ENCODE data around the gene ASIC3. TPM values are rescaled to one million over a fixed set of nuclear protein-coding genes. Genes with fewer than 3 reads are reported as not detected.

ASIC3 gene
- 1 to 10 TPM; 1.3 to 2.9 (median 2.1) TPM for total RNA-seq

DNA sequence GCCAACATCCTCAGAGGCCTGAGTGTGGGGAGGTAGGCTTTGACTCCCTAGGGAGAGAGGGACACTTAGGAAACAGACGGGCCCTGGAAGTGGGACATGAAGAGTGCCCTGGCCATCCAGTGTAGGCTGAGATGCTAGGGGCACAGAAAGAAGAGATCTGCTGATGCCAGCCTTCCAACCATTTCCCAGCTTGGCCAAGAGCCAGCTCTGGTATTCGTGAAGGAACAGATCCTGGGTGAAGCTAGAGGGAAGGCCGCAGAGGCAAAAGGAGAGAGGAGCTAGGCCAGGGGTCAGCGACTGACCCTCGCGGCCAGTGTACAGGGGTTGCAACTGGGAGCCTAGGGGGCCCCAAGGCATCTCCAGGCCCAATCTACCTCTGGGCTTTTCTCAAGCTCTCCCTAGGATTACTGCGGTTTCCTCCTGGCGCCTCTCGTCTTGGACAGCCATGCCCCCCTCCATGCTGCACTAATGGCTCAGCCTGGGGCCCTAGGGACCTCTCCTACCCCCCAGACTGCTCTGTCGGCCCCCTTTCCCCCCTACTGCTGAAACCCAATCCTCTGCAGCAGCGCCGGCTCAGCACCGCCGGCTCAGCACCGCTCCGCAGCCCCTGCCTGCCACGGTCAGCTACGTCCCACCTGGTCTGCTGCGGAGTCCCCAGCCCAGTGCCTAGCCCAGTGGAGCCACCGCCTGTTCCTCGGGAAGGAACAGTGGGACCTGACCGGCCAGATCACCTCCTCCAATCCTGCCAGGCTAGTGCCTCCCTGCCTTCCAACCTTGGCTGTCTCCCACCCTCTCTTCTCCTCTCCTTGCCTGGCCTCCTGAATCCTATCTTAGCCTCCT, at the start of gene ASIC3:
TSS of gene ASIC3 (plus strand) at position 556 of the 840 bp plus-strand sequence. CDS start 355 bp downstream, outside the sequence.
- 80% methylated on average over 22 of the region's 22 CpGs for WGBS
- no peak within 1 kb of the TSS for H3K4me3 ChIP-seq
- no peaks in the 10 kb centered on the region for H3K9me3 ChIP-seq
- peaks cover 0 to 15% (median 0%) of the 10 kb centered on the region in 4 donors for H3K27me3 ChIP-seq
- no peak for DNase-seq (ENCODE audit: extremely low spot score)
- intact Hi-C loops (cut with DNase I), result no loop called here
- H3K36me3 ChIP-seq, result peaks cover 0 to 33% (median 28%) of the 10 kb centered on the region in 4 donors
- peaks cover 9 to 32% (median 22%) of the 10 kb centered on the region in 4 donors for H3K4me1 ChIP-seq
- no peak for TF ChIP-seq EP300 (IDR thresholded peaks at IDR 0.05)
- no peak within 1 kb of the TSS for H3K27ac ChIP-seq (replicated peaks in 1 of 4)

DNA sequence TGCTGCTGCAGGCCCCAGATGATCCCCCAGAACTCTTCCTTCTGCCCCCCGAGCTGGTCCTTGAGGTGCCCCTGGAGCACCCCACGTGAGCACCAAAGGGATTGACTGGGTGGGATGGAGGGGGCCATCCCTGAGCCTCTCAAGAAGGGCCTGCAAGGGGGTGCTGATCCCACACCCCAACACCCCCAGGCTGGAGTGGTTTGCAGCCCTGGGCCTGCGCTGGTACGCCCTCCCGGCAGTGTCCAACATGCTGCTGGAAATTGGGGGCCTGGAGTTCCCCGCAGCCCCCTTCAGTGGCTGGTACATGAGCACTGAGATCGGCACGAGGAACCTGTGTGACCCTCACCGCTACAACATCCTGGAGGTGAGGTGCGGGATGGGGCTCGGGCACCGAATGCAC, 49.3 kb upstream of the ASIC3 start:
- H3K4me3 ChIP-seq, result no peak overlapping the region
- H3K27ac ChIP-seq (replicated peaks in 1 of 4), result no peak overlapping the region
- intact Hi-C loops (cut with DNase I), result no loop called here
- TF ChIP-seq POLR2A (IDR thresholded peaks at IDR 0.05; ENCODE audit: low read depth) (no peak), POLR2AphosphoS5 (IDR thresholded peaks at IDR 0.05) (no peak), EP300 (IDR thresholded peaks at IDR 0.05) (no peak)
- TF ChIP-seq, protein P1, sequence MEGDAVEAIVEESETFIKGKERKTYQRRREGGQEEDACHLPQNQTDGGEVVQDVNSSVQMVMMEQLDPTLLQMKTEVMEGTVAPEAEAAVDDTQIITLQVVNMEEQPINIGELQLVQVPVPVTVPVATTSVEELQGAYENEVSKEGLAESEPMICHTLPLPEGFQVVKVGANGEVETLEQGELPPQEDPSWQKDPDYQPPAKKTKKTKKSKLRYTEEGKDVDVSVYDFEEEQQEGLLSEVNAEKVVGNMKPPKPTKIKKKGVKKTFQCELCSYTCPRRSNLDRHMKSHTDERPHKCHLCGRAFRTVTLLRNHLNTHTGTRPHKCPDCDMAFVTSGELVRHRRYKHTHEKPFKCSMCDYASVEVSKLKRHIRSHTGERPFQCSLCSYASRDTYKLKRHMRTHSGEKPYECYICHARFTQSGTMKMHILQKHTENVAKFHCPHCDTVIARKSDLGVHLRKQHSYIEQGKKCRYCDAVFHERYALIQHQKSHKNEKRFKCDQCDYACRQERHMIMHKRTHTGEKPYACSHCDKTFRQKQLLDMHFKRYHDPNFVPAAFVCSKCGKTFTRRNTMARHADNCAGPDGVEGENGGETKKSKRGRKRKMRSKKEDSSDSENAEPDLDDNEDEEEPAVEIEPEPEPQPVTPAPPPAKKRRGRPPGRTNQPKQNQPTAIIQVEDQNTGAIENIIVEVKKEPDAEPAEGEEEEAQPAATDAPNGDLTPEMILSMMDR (IDR thresholded peaks at IDR 0.05), result no peak
- 96% methylated on average over 11 of the region's 12 CpGs for WGBS
- peaks cover 7 to 16% (median 13%) of the 10 kb centered on the region in 4 donors for H3K4me1 ChIP-seq
- DNase-seq (ENCODE audit: extremely low spot score), result no peak
- peaks cover 0 to 21% (median 0%) of the 10 kb centered on the region in 4 donors for H3K27me3 ChIP-seq
- no peaks in the 10 kb centered on the region for H3K9me3 ChIP-seq
- H3K36me3 ChIP-seq, result peaks cover 0 to 64% (median 4%) of the 10 kb centered on the region in 4 donors

DNA sequence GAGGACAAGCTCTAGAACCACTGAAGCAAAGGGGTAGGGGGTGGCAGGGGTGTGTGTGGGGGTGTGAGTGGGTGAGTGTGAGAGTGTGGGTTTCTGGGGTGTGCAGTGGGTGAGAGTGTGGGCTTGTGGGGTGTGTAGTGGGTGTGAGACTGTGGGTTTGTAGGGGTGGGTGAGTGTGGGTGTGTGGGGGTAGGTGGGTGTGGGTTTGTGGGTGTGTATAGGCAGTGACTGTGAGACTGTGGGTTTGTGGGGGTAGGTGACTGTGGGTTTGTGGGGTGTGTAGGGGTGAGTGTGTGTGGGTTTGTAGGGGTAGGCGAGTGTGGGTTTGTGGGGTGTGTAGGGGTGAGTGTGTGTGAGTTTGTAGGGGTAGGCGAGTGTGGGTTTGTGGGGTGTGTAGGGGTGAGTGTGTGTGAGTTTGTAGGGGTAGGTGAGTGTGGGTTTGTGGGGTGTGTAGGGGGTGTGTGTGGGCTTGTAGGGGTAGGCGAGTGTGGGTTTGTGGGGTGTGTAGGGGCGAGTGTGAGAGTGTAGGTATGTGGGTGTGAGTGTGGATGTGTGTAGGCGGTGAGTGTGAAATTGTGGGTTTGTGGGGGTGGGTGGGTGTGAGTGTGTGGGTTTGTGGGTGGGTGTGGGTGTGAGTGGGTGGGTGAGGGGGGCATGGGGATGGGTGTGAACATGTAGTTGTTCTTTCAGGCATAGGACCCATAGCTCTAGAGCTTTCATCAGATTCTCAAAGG, 48.7 kb upstream of the ASIC3 start:
- DNase-seq (ENCODE audit: extremely low spot score), result no peak
- TF ChIP-seq, protein P1 (IDR thresholded peaks at IDR 0.05), result no peak
- TF ChIP-seq POLR2A (IDR thresholded peaks at IDR 0.05; ENCODE audit: low read depth) (no peak), EP300 (IDR thresholded peaks at IDR 0.05) (no peak), POLR2AphosphoS5 (IDR thresholded peaks at IDR 0.05) (no peak)
- peaks cover 0 to 71% (median 4%) of the 10 kb centered on the region in 4 donors for H3K36me3 ChIP-seq
- no peak overlapping the region for H3K27ac ChIP-seq (replicated peaks in 1 of 4)
- intact Hi-C loops (cut with DNase I), result no loop called here
- peaks cover 3 to 13% (median 11%) of the 10 kb centered on the region in 4 donors for H3K4me1 ChIP-seq
- no peak overlapping the region for H3K4me3 ChIP-seq
- no peaks in the 10 kb centered on the region for H3K9me3 ChIP-seq
- 85% methylated on average over 5 of the region's 5 CpGs for WGBS
- H3K27me3 ChIP-seq, result peaks cover 0 to 21% (median 0%) of the 10 kb centered on the region in 4 donors

DNA sequence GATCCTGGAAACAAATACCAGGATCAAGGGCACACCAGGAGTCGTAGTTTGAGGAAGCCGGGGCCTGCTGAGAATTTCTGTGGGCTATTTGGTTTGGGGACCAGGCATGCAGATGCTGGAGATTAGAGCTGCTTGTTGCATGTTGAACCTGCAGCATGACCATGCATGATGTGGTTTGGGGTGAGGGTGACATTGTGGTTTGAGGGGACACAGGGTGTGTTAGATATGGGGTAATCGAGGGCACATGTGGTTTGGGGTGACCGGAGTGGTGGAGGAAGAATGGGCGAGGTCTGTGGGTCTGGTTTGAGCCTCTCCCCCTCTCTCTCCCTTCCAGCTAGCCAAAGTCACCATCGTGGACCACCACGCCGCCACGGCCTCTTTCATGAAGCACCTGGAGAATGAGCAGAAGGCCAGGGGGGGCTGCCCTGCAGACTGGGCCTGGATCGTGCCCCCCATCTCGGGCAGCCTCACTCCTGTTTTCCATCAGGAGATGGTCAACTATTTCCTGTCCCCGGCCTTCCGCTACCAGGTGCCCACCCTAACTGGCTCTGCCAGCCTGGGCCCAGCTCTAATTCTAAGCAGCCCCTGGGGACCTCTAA, 47.3 kb upstream of the ASIC3 start:
- WGBS, result 90% methylated on average over 13 of the region's 13 CpGs
- peaks cover 0 to 83% (median 4%) of the 10 kb centered on the region in 4 donors for H3K36me3 ChIP-seq
- DNase-seq (ENCODE audit: extremely low spot score), result no peak
- intact Hi-C loops (cut with DNase I), result no loop called here
- H3K9me3 ChIP-seq, result no peaks in the 10 kb centered on the region
- H3K27me3 ChIP-seq, result peaks cover 0 to 21% (median 0%) of the 10 kb centered on the region in 4 donors
- TF ChIP-seq, protein P1 (IDR thresholded peaks at IDR 0.05), result no peak
- TF ChIP-seq POLR2A (IDR thresholded peaks at IDR 0.05; ENCODE audit: low read depth) (no peak), EP300 (IDR thresholded peaks at IDR 0.05) (no peak), POLR2AphosphoS5 (IDR thresholded peaks at IDR 0.05) (no peak)
- H3K4me3 ChIP-seq, result no peak overlapping the region
- H3K4me1 ChIP-seq, result peaks cover 0 to 8% (median 7%) of the 10 kb centered on the region in 4 donors
- no peak overlapping the region for H3K27ac ChIP-seq (replicated peaks in 1 of 4)

All from esophagus muscularis mucosa (tissue), 4 donors.